T-helper 1 cell treated with Interleukin-12 subunit alpha and Interleukin-12 subunit beta and Interleukin-4 antibody, amounts not matched to agents 30 ng/mL and 1 ng/mL, for 36 hours (primary cell): ENCODE results near the gene ANP32A. TPM values are rescaled to one million over a fixed set of nuclear protein-coding genes. Genes with fewer than 3 reads are reported as not detected.
"Not testable (repeated sequence)": the region's sequence is repeated elsewhere in the genome, so short reads cannot be mapped to it uniquely, and the experiment has no call there.

Experiments
- intact Hi-C: fragments of 100-400 bp; cut with micrococcal nuclease; formaldehyde crosslinking; loops from one replicate; pipeline ENCODE4 v1.15.1; 2024
- total RNA-seq: library from RNA; stranded (reverse); gene quantifications from 2 replicates; pipeline ENCODE4 v1.2.3, GENCODE V29; 2022

The ANP32A gene
- 302 and 303 TPM in 2 replicates for total RNA-seq

GRCh38 chr15:68820295-68821189 lies at the start of gene ANP32A:
Gene ANP32A (minus strand): TSS chr15:68820895. CDS start chr15:68820751, 144 bp downstream.
- intact Hi-C loops = loop anchor here (1.0 to 5.0 kb wide), 6 partner anchors 9 to 1278 kb away; partner anchors contain the start of genes GLCE and KIF23

- intact Hi-C loops = no loop called here
These were observed 47.6 kb upstream of the ANP32A start for GRCh38 chr15:68868296-68868695.

- intact Hi-C loops = no loop called here
These were observed 41.7 kb upstream of the ANP32A start for GRCh38 chr15:68862415-68862814.

- intact Hi-C loops = not testable (repeated sequence)
These were observed 38.0 kb upstream of the ANP32A start for GRCh38 chr15:68858666-68859065.

GRCh38 chr15:68857443-68857842 lies 36.7 kb upstream of the ANP32A start:
- intact Hi-C loops = not testable (repeated sequence)

GRCh38 chr15:68852461-68852860 lies 31.8 kb upstream of the ANP32A start:
- intact Hi-C loops = no loop called here

- intact Hi-C loops = no loop called here
These were observed 31.3 kb upstream of the ANP32A start for GRCh38 chr15:68851971-68852370.

- intact Hi-C loops = no loop called here
These were observed 28.8 kb upstream of the ANP32A start for GRCh38 chr15:68849497-68849896.

GRCh38 chr15:68846851-68847439 lies 26.2 kb upstream of the ANP32A start:
- intact Hi-C loops = no loop called here

GRCh38 chr15:68844856-68845550 lies 24.3 kb upstream of the ANP32A start:
- intact Hi-C loops = no loop called here

- intact Hi-C loops = no loop called here
These were observed 23.0 kb upstream of the ANP32A start for GRCh38 chr15:68843425-68844311.

GRCh38 chr15:68842958-68843357 lies 22.3 kb upstream of the ANP32A start:
- intact Hi-C loops = no loop called here

GRCh38 chr15:68834346-68834745 lies 13.7 kb upstream of the ANP32A start:
- intact Hi-C loops = no loop called here

GRCh38 chr15:68833700-68834331 lies 13.1 kb upstream of the ANP32A start:
- intact Hi-C loops = no loop called here

- intact Hi-C loops = no loop called here
These were observed 9.6 kb upstream of the ANP32A start for GRCh38 chr15:68830141-68830785.

GRCh38 chr15:68829068-68829467 lies 8.4 kb upstream of the ANP32A start:
- intact Hi-C loops = loop anchor here (1.0 to 2.0 kb wide), 4 partner anchors 8 to 99 kb away; no protein-coding TSS in a partner anchor

- intact Hi-C loops = loop anchor here (5.0 kb wide), 1 partner anchor 339 kb away; the partner anchor contains the start of gene GLCE
These were observed 2.9 kb upstream of the ANP32A start for GRCh38 chr15:68823561-68823960.

- intact Hi-C loops = loop anchor here (5.0 kb wide), 1 partner anchor 339 kb away; the partner anchor contains the start of gene GLCE
These were observed 2.1 kb upstream of the ANP32A start for GRCh38 chr15:68822818-68823217.

- intact Hi-C loops = loop anchor here (1.0 to 5.0 kb wide), 6 partner anchors 7 to 1277 kb away; partner anchors contain the start of genes GLCE and KIF23
These were observed 1.2 kb upstream of the ANP32A start for GRCh38 chr15:68821841-68822381.
